HepG2 (cell line): ENCODE data around the gene CSNK1A1. TPM values are rescaled to one million over a fixed set of nuclear protein-coding genes. Genes with fewer than 3 reads are reported as not detected.

ENCODE experiments used
- ATAC-seq: fragments of 200-7000 bp; cut with Tn5 transposase; 3 replicates; pipeline ENCODE4 v1.9.1; 2020; ENCODE audit warnings: mild to moderate bottlenecking, moderate library complexity
- BruUV-seq: library from RNA; stranded (reverse); fragments of 400-500 nt; replicated peaks from 2 replicates; lab custom pipeline; 2021; lab: Mats Ljungman, UMichigan
- CTCF ChIA-PET: fragments of 300-600 bp; formaldehyde crosslinking; extraction: SDS; loops from one replicate; lab custom pipeline; 2021; ENCODE audit warnings: low total read pairs, inconsistent platforms, low intra/inter-chr PET ratio; lab: Yijun Ruan, JAX
- POLR2A ChIA-PET: fragments of 350-600 bp; sonication (Branson Sonifier 250); formaldehyde crosslinking; loops from one replicate; lab custom pipeline; 2020; ENCODE audit warnings: antibody characterized with exemption, inconsistent platforms; lab: Yijun Ruan, JAX
- DNase-seq: peaks from one replicate; pipeline ENCODE4 v3.0.0-alpha.2; 2015; ENCODE audit warnings: low spot score
- FAIRE-seq: peaks from 3 replicates; lab custom pipeline; 2011; peaks lifted over from hg19 to GRCh38; lab: Jason Lieb, UNC
- H2AFZ ChIP-seq: one replicate; pipeline ENCODE4 v1.6.1; 2011; ENCODE audit warnings: low read length, inconsistent platforms
- H3K27ac ChIP-seq: fragments of 300-600 bp; 3 replicates; pipeline ENCODE4 v1.8.0; 2011; ENCODE audit warnings: mixed run types, mild to moderate bottlenecking, mixed read lengths, low read length, inconsistent platforms; ENCODE audit not compliant: insufficient read depth; ENCODE audit errors: extremely low read length
- H3K27me3 ChIP-seq, 2 experiments: fragments of 200-600 bp in 1 of 2; 2 replicates in 1 of 2; 3 replicates in 1 of 2; pipeline versions ENCODE4 v1.6.0 to v1.8.0; 2011; ENCODE audit warnings: low read length in 2 of 2, mild to moderate bottlenecking in 2 of 2, moderate library complexity in 2 of 2, inconsistent platforms in 1 of 2; ENCODE audit not compliant: insufficient read depth in 2 of 2, control insufficient read depth in 1 of 2
- H3K36me3 ChIP-seq, 2 experiments: fragments of 200-600 bp in 1 of 2; replicated peaks in 1 of 2; 2 replicates in 1 of 2; 3 replicates in 1 of 2; pipeline versions ENCODE4 v1.5.1 to v1.8.0; 2011; ENCODE audit warnings: low read length in 2 of 2, inconsistent platforms in 1 of 2; ENCODE audit not compliant: insufficient read depth in 2 of 2, control insufficient read depth in 1 of 2
- H3K4me1 ChIP-seq: 2 replicates; pipeline ENCODE4 v1.5.1; 2012; ENCODE audit warnings: low read length, inconsistent platforms; ENCODE audit not compliant: insufficient read depth
- H3K4me2 ChIP-seq: 2 replicates; pipeline ENCODE4 v1.6.0; 2011; ENCODE audit warnings: low read depth, low read length, inconsistent platforms
- H3K4me3 ChIP-seq, 3 experiments: fragments of 200-600 bp in 1 of 3; sonication (generic), shearing (Covaris generic) in 1 of 3; replicated peaks in 1 of 3; 2 replicates each; pipeline ENCODE4 v1.5.1; 2011 to 2016; ENCODE audit warnings: low read length in 3 of 3, inconsistent platforms in 2 of 3, low read depth in 2 of 3, mild to moderate bottlenecking in 2 of 3, control low read depth in 1 of 3, mixed read lengths in 1 of 3; ENCODE audit not compliant: insufficient read depth in 1 of 3
- H3K79me2 ChIP-seq: one replicate; pipeline ENCODE4 v1.6.1; 2011; ENCODE audit warnings: low read length, inconsistent platforms; ENCODE audit not compliant: insufficient read depth
- H3K9ac ChIP-seq: 2 replicates; pipeline ENCODE4 v1.6.0; 2011; ENCODE audit warnings: mild to moderate bottlenecking, low read depth, low read length, inconsistent platforms; ENCODE audit not compliant: insufficient read depth
- H3K9me3 ChIP-seq: 2 replicates; pipeline ENCODE4 v1.5.1; 2012; ENCODE audit warnings: mild to moderate bottlenecking, low read length
- H4K20me1 ChIP-seq: 2 replicates; pipeline ENCODE4 v1.6.0; 2011; ENCODE audit warnings: inconsistent platforms, mild to moderate bottlenecking, low read length, moderate library complexity; ENCODE audit not compliant: insufficient read depth
- AGO1 ChIP-seq: fragments of 200-400 bp; formaldehyde crosslinking; IDR thresholded peaks from 2 replicates; pipeline ENCODE4 v1.6.1; 2017; ENCODE audit warnings: mild to moderate bottlenecking, low read depth, low read length, moderate library complexity; ENCODE audit not compliant: poor library complexity, severe bottlenecking
- ATF1 ChIP-seq: IDR thresholded peaks from 2 replicates; pipeline ENCODE4 v1.6.1; 2016; ENCODE audit warnings: mild to moderate bottlenecking, control low read depth
- ELF1 ChIP-seq: sonication (generic); formaldehyde crosslinking; IDR thresholded peaks from 2 replicates; pipeline ENCODE4 v1.4.0; 2020; ENCODE audit warnings: missing genetic modification reagents
- HHEX ChIP-seq: IDR thresholded peaks from 2 replicates; pipeline ENCODE4 v1.6.1; 2016; ENCODE audit warnings: control low read depth
- HNRNPL ChIP-seq: fragments of 200-400 bp; formaldehyde crosslinking; IDR thresholded peaks from 2 replicates; pipeline ENCODE4 v1.6.1; 2017; ENCODE audit warnings: mild to moderate bottlenecking, low read depth, low read length
- MXD4 ChIP-seq: IDR thresholded peaks from 2 replicates; pipeline ENCODE4 v1.6.1; 2016; ENCODE audit warnings: mild to moderate bottlenecking, missing biosample characterization, missing genetic modification reagents
- PLSCR1 ChIP-seq: sonication (generic); formaldehyde crosslinking; IDR thresholded peaks from 2 replicates; pipeline ENCODE4 v1.5.0; 2020; ENCODE audit warnings: missing genetic modification reagents, mild to moderate bottlenecking, borderline replicate concordance
- SAFB2 ChIP-seq: sonication (generic); formaldehyde crosslinking; IDR thresholded peaks from 2 replicates; pipeline ENCODE4 v1.5.1; 2020; ENCODE audit warnings: missing genetic modification reagents, low read depth, mild to moderate bottlenecking, borderline replicate concordance
- ZFY ChIP-seq: sonication (generic); formaldehyde crosslinking; IDR thresholded peaks from 2 replicates; pipeline ENCODE4 v1.4.0; 2020; ENCODE audit warnings: missing genetic modification reagents
- ZNF225 ChIP-seq: sonication (generic); formaldehyde crosslinking; IDR thresholded peaks from 2 replicates; pipeline ENCODE4 v1.4.0; 2020; ENCODE audit warnings: mild to moderate bottlenecking, missing genetic modification reagents
- ZNF33A ChIP-seq: sonication (generic); formaldehyde crosslinking; IDR thresholded peaks from 2 replicates; pipeline ENCODE4 v1.5.1; 2020; ENCODE audit warnings: missing genetic modification reagents, mild to moderate bottlenecking, moderate library complexity, borderline replicate concordance
- ZNF615 ChIP-seq: sonication (generic); formaldehyde crosslinking; IDR thresholded peaks from 2 replicates; pipeline ENCODE4 v1.5.0; 2020; ENCODE audit warnings: mild to moderate bottlenecking, missing genetic modification reagents, borderline replicate concordance
- ZNF652 ChIP-seq: IDR thresholded peaks from 2 replicates; pipeline ENCODE4 v1.6.1; 2016; ENCODE audit warnings: low read depth, borderline replicate concordance
- ZNF792 ChIP-seq: IDR thresholded peaks from 2 replicates; pipeline ENCODE4 v1.6.1; 2016
- WGBS: methylation state at CpG from one replicate; pipeline ENCODE4 v1.1.6; 2017; ENCODE audit warnings: low lambda C conversion rate; 5-methylcytosine and 5-hydroxymethylcytosine counted together
- in situ Hi-C: cut with HindIII; loops from 2 replicates; pipeline ENCODE4 v1.10.0; 2017; ENCODE audit warnings: low pct_unique_long_range_greater_than_20kb; ENCODE audit not compliant: extremely low pct_ligation_motif_present
- intact Hi-C: fragments of 100-400 bp; cut with micrococcal nuclease; formaldehyde crosslinking; loops from one replicate; pipeline ENCODE4 v1.10.0; 2022; ENCODE audit not compliant: unreplicated experiment
- polyA plus RNA-seq, 8 experiments: library from polyadenylated mRNA; depleted of rRNA in 3 of 8; stranded (reverse) in 7 of 8; unstranded in 1 of 8; fragments of >200 nt; fragmentation: Illumina TruSeq in 4 of 8; extraction: Trizol in 4 of 8; gene quantifications; 2 replicates each; pipeline versions ENCODE4 v1.2.1 to v1.2.3, GENCODE V29; 2011 to 2016; ENCODE audit warnings: low read depth in 4 of 8, missing spikeins in 1 of 8, mixed read lengths in 1 of 8; ENCODE audit not compliant: insufficient read depth in 1 of 8
- total RNA-seq, 5 experiments: library from RNA; depleted of rRNA; stranded (reverse); fragments of >200 nt; fragmentation: Illumina TruSeq; extraction: Trizol; gene quantifications; 2 replicates each; pipeline ENCODE4 v1.2.3, GENCODE V29; 2016; ENCODE audit warnings: low read depth in 1 of 5
- TF ChIP-seq, protein P1 (sequence below): sonication (generic); formaldehyde crosslinking; IDR thresholded peaks from 2 replicates; pipeline ENCODE4 v1.4.0; 2020; ENCODE audit warnings: low read depth, missing genetic modification reagents
- TF ChIP-seq, protein P2 (sequence below): sonication (generic); formaldehyde crosslinking; IDR thresholded peaks from 2 replicates; pipeline ENCODE4 v1.4.0; 2020; ENCODE audit warnings: mild to moderate bottlenecking, missing genetic modification reagents
- TF ChIP-seq, protein P3 (sequence below): sonication (generic); formaldehyde crosslinking; IDR thresholded peaks from 2 replicates; pipeline ENCODE4 v1.9.0; 2022; ENCODE audit warnings: low read depth, missing genetic modification reagents
- TF ChIP-seq, protein P4 (sequence below): sonication (generic); formaldehyde crosslinking; IDR thresholded peaks from 2 replicates; pipeline ENCODE4 v1.8.1; 2023; ENCODE audit warnings: mild to moderate bottlenecking, missing genetic modification reagents

CSNK1A1 gene
- total and polyA plus RNA-seq, 2 of the 13 experiments (the other 11 are each of a cell fraction or from before 2014, with no cell fraction given), result 89.0 to 149 TPM

DNA sequence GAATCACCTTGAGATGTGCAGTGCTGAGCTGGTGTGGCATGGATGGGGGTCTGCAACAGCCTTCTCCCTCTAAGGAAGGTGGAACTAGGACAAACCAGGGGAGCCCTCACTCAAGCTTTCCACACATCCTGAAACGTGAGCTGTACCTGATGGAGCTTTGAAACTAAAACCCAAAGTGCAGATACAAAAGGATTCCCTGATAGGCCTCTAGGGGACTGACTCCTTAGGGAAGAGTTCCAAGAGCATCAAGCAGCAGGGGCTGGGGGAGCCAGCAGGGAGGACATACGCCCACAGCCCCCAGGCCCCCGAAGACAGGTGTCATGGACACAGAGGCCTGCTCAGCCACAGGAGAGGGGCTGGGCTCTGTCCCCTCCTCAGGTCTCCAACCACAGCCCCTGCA, 47.7 kb upstream of the CSNK1A1 start:
- ATAC-seq, result peak; percentile 38; the same call in 2 of the 3 replicates
- Histone ChIP-seq H3K4me2 (no peak overlapping the region), H3K9ac (no peak overlapping the region), H3K36me3 (no peaks in the 10 kb centered on the region), H3K4me3 (no peak overlapping the region), H3K27ac (no peak overlapping the region), H3K9me3 (no peaks in the 10 kb centered on the region), H4K20me1 (no peaks in the 10 kb centered on the region), H3K4me1 (peaks cover 9% of the 10 kb centered on the region), H2AFZ (no peak overlapping the region), H3K27me3 (peaks cover 0 to 8% of the 10 kb centered on the region in 2 experiments; a peak in 1 of 5 replicates), H3K79me2 (no peaks in the 10 kb centered on the region)
- in situ Hi-C loops, result no loop called here
- no TSS peak for BruUV-seq
- intact Hi-C loops, result no loop called here
- TF ChIP-seq, protein P1, sequence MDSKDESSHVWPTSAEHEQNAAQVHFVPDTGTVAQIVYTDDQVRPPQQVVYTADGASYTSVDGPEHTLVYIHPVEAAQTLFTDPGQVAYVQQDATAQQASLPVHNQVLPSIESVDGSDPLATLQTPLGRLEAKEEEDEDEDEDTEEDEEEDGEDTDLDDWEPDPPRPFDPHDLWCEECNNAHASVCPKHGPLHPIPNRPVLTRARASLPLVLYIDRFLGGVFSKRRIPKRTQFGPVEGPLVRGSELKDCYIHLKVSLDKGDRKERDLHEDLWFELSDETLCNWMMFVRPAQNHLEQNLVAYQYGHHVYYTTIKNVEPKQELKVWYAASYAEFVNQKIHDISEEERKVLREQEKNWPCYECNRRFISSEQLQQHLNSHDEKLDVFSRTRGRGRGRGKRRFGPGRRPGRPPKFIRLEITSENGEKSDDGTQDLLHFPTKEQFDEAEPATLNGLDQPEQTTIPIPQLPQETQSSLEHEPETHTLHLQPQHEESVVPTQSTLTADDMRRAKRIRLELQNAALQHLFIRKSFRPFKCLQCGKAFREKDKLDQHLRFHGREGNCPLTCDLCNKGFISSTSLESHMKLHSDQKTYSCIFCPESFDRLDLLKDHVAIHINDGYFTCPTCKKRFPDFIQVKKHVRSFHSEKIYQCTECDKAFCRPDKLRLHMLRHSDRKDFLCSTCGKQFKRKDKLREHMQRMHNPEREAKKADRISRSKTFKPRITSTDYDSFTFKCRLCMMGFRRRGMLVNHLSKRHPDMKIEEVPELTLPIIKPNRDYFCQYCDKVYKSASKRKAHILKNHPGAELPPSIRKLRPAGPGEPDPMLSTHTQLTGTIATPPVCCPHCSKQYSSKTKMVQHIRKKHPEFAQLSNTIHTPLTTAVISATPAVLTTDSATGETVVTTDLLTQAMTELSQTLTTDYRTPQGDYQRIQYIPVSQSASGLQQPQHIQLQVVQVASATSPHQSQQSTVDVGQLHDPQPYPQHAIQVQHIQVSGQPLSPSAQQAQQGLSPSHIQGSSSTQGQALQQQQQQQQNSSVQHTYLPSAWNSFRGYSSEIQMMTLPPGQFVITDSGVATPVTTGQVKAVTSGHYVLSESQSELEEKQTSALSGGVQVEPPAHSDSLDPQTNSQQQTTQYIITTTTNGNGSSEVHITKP, result no peak
- TF ChIP-seq HNRNPL (no peak), ZNF33A (CRISPR knock-in tag) (no peak), SAFB2 (CRISPR knock-in tag) (no peak), ZNF225 (CRISPR knock-in tag) (no peak), ZNF792 (CRISPR knock-in tag) (no peak), ZNF652 (CRISPR knock-in tag) (no peak), PLSCR1 (no peak), ZNF615 (no peak), ZFY (CRISPR knock-in tag) (no peak), HHEX (CRISPR knock-in tag) (no peak), ATF1 (CRISPR knock-in tag) (no peak), AGO1 (no peak), ELF1 (no peak), MXD4 (CRISPR knock-in tag) (no peak)
- TF ChIP-seq, protein P2, sequence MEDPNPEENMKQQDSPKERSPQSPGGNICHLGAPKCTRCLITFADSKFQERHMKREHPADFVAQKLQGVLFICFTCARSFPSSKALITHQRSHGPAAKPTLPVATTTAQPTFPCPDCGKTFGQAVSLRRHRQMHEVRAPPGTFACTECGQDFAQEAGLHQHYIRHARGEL (CRISPR knock-in tag), result no peak
- TF ChIP-seq, protein P3, sequence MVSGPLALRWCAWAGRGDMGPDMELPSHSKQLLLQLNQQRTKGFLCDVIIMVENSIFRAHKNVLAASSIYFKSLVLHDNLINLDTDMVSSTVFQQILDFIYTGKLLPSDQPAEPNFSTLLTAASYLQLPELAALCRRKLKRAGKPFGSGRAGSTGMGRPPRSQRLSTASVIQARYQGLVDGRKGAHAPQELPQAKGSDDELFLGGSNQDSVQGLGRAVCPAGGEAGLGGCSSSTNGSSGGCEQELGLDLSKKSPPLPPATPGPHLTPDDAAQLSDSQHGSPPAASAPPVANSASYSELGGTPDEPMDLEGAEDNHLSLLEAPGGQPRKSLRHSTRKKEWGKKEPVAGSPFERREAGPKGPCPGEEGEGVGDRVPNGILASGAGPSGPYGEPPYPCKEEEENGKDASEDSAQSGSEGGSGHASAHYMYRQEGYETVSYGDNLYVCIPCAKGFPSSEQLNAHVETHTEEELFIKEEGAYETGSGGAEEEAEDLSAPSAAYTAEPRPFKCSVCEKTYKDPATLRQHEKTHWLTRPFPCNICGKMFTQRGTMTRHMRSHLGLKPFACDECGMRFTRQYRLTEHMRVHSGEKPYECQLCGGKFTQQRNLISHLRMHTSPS, result no peak
- TF ChIP-seq, protein P4, sequence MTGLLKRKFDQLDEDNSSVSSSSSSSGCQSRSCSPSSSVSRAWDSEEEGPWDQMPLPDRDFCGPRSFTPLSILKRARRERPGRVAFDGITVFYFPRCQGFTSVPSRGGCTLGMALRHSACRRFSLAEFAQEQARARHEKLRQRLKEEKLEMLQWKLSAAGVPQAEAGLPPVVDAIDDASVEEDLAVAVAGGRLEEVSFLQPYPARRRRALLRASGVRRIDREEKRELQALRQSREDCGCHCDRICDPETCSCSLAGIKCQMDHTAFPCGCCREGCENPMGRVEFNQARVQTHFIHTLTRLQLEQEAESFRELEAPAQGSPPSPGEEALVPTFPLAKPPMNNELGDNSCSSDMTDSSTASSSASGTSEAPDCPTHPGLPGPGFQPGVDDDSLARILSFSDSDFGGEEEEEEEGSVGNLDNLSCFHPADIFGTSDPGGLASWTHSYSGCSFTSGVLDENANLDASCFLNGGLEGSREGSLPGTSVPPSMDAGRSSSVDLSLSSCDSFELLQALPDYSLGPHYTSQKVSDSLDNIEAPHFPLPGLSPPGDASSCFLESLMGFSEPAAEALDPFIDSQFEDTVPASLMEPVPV (CRISPR knock-in tag), result no peak
- 20% methylated on average over 3 of the region's 3 CpGs for WGBS
- ChIA-PET POLR2A (no interaction called here), CTCF (no interaction called here)
- no peak for FAIRE-seq
- no peak for DNase-seq
